ENCODE measurements around the gene DNHD1.
A peak's percentile ranks its signal among the peaks of the same experiment; 100 is the strongest.
"Not testable (repeated sequence)": the region's sequence is repeated elsewhere in the genome, so short reads cannot be mapped to it uniquely, and the experiment has no call there.

Gene DNHD1

DNA sequence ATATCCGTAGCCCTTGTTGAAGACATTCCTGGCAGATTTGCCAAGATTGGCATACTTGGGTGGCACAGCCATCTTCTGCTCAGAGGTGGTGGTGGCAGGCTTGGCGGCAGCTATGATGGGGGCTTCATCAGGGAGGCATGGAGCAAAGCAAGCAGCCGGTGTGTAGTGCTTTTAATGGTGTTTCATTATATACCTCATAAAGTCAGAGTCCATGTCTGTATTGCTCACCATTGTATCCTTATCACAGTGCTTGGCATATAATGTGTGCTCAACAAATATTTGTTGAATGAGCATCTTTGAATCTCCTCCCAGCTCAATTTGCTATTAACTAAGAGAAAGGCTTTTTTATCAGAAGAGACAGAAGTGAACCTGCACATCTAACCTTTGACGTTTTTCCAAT is 7.8 kb upstream of the DNHD1 start:
- peaks cover 5% of the 10 kb centered on the region for H3K4me1 Mint-ChIP-seq
- DNase-seq (no peak), ATAC-seq (no peak)
- H3K27ac Mint-ChIP-seq = peak overlapping the region in 1 of 2 donors; percentile 40
- no peaks in the 10 kb centered on the region for H3K9me3 Mint-ChIP-seq
- no peaks in the 10 kb centered on the region for H3K27me3 Mint-ChIP-seq
- no peak overlapping the region for H3K4me3 Mint-ChIP-seq

DNA sequence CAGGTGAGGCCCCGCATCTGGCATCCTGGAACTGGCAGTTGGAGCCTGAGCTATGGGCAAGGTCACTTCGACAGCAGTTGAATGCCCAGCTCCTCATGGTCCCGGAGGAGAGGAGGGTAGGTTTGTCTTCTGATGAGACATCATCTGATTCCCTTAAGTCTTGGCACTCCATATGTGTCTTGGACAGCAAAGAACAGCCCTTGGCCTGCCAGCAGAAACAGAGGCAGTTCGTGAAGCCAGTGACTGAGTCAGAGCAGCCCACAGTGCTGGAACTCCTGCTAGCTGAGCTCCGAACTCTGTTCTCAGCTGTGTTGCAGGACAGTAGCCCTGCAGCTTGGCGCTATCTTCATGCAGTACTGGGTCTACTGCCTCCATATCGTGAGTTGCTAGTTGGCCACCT is 1.0 kb downstream of the DNHD1 start:
- no peak for ATAC-seq
- H3K27me3 Mint-ChIP-seq = no peaks in the 10 kb centered on the region
- no peaks in the 10 kb centered on the region for H3K9me3 Mint-ChIP-seq
- peaks cover 6% of the 10 kb centered on the region for H3K4me1 Mint-ChIP-seq
- no peak overlapping the region for H3K27ac Mint-ChIP-seq
- no peak overlapping the region for H3K4me3 Mint-ChIP-seq
- DNase-seq = no peak

DNA sequence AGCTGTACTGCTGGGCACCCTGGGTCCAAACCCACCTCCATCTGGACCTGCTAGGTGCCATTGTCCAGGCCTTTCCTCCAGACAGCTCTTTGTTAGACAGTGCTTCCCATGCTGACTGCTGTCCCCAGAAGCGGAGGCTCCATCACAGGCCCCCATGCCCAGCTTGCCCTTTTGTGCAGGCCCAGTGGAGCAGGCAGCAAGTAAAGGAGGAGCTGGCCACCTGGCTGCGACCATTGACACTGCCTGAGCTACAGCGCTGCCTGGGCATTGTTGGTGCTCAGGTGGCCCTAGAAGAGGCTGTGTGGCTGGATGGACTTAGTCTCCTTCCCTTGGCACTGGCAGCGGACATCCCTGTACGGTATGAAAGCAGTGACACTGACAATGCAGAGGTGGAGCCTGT is 1.5 kb downstream of the DNHD1 start:
- DNase-seq (no peak), ATAC-seq (no peak)
- peaks cover 6% of the 10 kb centered on the region for H3K4me1 Mint-ChIP-seq
- peak overlapping the region in 1 of 2 donors; percentile 31 for H3K27ac Mint-ChIP-seq
- no peak overlapping the region for H3K4me3 Mint-ChIP-seq
- H3K27me3 Mint-ChIP-seq = no peaks in the 10 kb centered on the region
- no peaks in the 10 kb centered on the region for H3K9me3 Mint-ChIP-seq

DNA sequence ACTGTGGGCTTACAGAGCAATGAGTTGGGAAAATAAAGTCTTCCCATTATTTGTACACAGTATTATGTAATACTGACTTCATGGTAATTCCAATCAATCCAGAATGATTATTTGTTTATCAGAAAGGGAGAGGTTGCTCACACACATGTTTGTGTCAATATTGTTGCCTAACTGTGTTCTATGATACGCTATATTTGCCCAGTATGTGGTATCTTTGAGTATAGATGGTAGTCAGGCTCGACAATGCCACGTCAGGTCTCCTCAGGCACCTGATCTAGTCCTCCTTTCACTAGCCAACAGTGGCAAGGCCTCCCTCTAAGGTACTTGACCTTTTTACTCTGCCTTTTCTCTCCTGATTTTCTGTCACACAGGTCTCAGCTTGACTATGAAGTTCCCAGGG is 5.3 kb downstream of the DNHD1 start:
- Mint-ChIP-seq H3K4me3 (no peak overlapping the region), H3K27ac (no peak overlapping the region), H3K27me3 (no peaks in the 10 kb centered on the region), H3K4me1 (no peaks in the 10 kb centered on the region), H3K9me3 (no peaks in the 10 kb centered on the region)
- ATAC-seq (no peak), DNase-seq (no peak)

DNA sequence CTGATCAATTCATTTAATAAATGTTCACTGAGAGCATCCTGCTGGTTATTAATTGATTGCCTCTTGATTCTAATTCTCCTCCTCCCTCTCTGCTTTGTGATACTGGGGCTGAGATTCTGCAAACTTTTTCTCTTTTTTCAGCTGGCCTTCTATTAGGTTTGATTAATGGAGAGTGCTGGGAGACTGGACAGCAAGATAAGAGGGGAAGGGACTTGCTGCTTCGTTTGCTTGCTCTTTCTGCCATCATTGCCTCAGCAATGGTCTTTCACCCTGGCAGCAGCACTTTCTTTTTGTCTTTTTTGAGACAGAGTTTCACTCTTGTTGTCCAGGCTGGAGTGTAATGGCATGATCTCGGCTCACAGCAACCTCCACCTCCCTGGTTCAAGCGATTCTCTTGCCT is 7.1 kb downstream of the DNHD1 start:
- no peaks in the 10 kb centered on the region for H3K9me3 Mint-ChIP-seq
- no peaks in the 10 kb centered on the region for H3K27me3 Mint-ChIP-seq
- H3K4me3 Mint-ChIP-seq = no peak overlapping the region
- no peaks in the 10 kb centered on the region for H3K4me1 Mint-ChIP-seq
- H3K27ac Mint-ChIP-seq = no peak overlapping the region
- no peak for ATAC-seq
- no peak for DNase-seq

DNA sequence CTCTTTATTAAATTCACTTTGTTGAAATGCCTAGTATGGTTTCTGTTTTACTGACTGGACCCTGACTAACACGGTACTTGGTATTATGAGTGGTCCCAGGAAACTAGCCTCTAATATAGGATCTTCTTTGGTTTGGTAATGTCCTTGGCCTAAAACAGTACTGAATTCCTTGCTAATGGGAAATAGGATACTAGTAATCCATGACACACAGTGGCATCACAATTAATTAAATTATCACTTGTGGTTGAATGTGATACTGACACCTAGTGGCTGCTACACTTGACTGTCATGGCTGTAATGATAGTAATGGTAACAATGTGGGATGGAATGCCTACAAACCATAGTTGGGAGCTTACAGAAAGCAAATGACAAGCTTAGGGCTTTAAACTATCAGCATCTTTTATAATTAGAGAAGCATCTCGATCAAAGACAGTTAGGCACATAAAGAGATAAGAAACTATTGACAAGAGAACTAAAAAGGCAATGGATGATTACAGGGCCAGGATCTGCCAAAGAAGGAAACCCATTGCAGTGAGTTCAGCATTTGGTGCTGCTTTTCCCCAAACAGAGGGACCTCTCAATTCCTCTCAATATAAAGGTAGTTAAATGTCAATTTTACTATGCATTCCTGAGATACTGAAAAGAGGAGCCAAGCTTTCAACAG is 8.6 kb downstream of the DNHD1 start:
- Mint-ChIP-seq H3K9me3 (no peaks in the 10 kb centered on the region), H3K27ac (no peak overlapping the region), H3K27me3 (no peaks in the 10 kb centered on the region), H3K4me3 (no peak overlapping the region), H3K4me1 (no peaks in the 10 kb centered on the region)
- no peak for DNase-seq
- ATAC-seq = peak; percentile 69

DNA sequence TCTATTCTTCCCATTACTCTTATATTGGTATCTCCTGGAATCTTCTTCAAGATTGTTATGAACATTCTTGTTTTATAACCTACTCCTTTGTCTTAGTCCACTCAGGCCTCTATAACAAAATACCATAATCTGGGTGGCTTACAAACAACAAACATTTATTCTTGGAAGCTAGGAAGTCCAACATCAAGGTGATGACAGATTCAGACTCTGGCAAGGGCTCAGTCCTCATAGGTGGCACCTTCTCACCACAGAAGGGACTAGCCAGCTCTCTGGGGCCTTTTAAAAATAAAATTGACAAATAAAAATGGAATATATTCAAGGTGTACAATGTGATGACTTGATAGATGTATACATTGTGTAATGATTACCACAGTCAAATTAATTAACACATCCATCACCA is 19.8 kb downstream of the DNHD1 start:
- H3K27me3 Mint-ChIP-seq = no peaks in the 10 kb centered on the region
- DNase-seq (no peak), ATAC-seq (no peak)
- H3K4me3 Mint-ChIP-seq = no peak overlapping the region
- peak overlapping the region in 1 of 2 donors; percentile 20 for H3K27ac Mint-ChIP-seq
- H3K9me3 Mint-ChIP-seq = no peaks in the 10 kb centered on the region
- no peaks in the 10 kb centered on the region for H3K4me1 Mint-ChIP-seq

DNA sequence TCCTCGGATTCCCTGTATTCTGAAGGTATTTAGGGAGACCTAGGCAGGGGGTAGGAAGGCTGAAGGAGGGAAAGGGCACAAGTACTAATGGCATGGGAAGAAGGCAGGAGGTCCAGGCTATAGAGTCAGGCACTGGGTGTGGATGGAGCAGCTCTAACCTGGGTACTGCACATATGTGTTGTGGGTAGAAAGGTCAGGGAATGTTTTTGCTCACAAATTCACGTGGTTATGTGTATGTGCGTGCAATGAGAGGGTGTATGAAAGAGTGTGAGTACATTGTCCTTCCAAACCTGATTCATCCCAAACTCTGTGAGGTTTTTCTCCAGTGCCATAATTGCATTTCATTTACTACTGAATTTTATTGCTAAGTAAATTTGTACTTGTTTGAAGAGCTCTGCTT is 23.2 kb downstream of the DNHD1 start:
- no peaks in the 10 kb centered on the region for H3K9me3 Mint-ChIP-seq
- H3K27ac Mint-ChIP-seq = no peak overlapping the region
- H3K4me1 Mint-ChIP-seq = peaks cover 21% of the 10 kb centered on the region
- H3K4me3 Mint-ChIP-seq = no peak overlapping the region
- ATAC-seq (no peak), DNase-seq (no peak)
- no peaks in the 10 kb centered on the region for H3K27me3 Mint-ChIP-seq

DNA sequence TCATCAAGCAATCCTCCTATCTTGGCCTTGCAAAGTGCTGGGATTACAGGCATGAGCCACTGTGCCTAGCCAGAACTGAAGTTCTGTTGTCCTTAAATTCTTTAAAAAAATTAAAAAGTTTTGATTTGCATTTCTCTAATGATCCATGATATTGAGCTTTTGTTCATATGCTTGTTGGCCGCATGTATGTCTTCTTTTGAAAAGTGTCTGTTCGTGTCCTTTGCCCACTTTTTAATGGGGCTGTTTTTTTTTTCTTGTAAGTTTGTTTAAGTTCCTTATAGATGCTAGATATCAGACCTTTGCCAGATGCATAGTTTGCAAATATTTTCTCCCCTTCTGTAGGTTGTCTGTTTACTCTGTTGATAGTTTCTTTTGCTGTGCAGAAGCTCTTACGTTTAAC is 24.9 kb downstream of the DNHD1 start:
- H3K27ac Mint-ChIP-seq, H3K9me3 Mint-ChIP-seq, H3K27me3 Mint-ChIP-seq, H3K4me3 Mint-ChIP-seq, DNase-seq, ATAC-seq: not testable (repeated sequence)
- peaks cover 38% of the 10 kb centered on the region for H3K4me1 Mint-ChIP-seq

DNA sequence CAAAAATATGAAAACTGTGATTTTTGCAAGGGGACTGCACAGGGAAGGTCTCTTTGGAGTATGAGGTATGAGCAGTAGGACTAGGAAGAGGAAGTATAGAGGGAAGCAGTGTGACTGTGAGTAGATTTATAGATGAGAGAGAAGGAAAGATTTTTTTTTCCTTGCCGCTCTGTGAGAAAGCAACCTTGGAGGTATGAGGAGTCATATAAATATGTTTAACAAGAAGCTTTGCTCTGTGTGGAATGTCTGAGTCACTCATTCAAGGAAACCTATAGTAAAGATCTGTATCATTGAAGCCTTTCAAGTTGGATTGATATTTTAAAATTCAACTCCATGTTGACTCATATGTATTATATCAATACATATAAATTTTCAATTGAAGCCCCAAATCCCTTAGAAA is 26.2 kb downstream of the DNHD1 start:
- Mint-ChIP-seq H3K9me3 (no peaks in the 10 kb centered on the region), H3K4me1 (peaks cover 45% of the 10 kb centered on the region), H3K4me3 (no peak overlapping the region), H3K27ac (no peak overlapping the region), H3K27me3 (no peaks in the 10 kb centered on the region)
- DNase-seq = no peak
- ATAC-seq = peak; percentile 60

DNA sequence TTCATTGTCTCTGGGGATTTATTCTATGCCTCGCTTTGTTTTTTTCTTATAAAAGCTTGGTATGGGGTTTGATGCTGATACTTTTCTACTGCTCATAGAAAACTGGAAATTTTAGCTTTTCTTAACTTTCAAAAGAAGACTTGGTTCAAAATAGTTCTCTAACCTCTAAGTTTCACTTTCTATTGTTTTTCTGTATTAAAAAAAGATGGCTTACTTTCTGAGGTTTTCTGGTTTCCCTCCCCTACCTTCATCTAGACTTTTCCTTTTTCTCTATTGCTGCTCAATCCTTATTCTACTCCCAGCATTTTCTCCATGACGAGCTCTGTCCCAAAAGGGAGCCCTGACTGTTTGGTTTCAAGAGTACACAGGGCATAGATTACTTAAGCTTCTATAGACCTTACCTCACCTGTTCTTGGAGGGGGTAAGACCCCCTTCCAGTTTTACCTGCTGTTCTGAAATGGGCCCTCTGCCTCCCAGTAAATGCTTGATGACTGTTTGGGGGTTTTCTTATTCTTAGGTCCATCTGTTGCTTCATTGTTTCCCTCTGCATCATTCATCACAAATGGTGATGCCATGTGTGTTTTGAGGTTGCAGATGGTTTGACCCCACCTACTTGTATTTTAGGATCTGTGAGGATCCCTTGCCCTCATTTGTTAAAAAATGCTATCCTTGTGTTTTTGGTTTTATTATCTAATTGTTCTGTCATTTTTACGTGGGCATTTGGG is 29.5 kb downstream of the DNHD1 start:
- DNase-seq (no peak), ATAC-seq (peak; percentile 70)
- Mint-ChIP-seq H3K27me3 (no peaks in the 10 kb centered on the region), H3K4me1 (peaks cover 45% of the 10 kb centered on the region), H3K9me3 (no peaks in the 10 kb centered on the region), H3K4me3 (peak overlapping the region; percentile 70 to 84), H3K27ac (peak overlapping the region; percentile 95 to 97)

DNA sequence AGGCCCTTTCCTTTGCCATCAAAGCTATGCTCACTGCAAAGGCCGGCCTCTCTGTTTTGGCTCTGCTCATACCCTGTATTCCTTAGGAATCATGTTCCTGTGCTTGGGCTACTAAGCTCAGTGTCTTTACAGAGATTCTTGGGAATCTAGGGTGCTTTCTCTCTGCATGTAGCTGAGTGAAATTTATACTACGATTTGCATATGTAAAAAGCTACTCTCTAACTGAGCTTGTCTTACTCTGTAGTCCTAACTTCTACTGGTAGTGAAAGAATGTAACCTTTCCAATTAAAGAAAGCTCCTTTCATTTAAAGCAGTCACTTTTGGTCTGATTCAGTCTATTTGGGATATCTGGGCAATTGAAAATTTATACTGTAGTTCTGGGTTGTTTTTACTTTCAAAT is 32.2 kb downstream of the DNHD1 start:
- Mint-ChIP-seq H3K27me3 (no peaks in the 10 kb centered on the region), H3K4me3 (no peak overlapping the region), H3K9me3 (no peaks in the 10 kb centered on the region), H3K27ac (peak overlapping the region in 1 of 2 donors; percentile 48), H3K4me1 (peaks cover 34% of the 10 kb centered on the region)
- no peak for ATAC-seq
- DNase-seq = no peak

DNA sequence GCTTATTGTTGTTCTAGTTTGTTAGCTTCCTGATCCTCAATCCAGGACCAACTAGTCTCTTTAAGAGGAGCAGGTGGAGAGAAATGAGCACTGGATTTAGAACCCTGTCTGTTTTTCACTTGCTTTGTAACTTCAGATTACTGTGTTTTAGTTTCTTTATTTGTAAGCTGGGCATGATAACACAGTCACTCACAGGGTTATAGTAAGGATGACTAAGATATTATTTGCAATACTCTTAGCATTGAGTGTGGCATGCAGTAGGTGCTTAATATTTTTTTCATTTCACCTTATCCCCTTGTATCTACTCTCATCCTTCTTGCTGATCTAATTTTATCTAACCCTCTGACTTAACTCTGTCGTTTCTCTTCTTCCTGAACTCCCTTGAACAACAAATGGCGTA is 33.8 kb downstream of the DNHD1 start:
- Mint-ChIP-seq H3K27me3 (no peaks in the 10 kb centered on the region), H3K9me3 (no peaks in the 10 kb centered on the region), H3K4me3 (no peak overlapping the region), H3K27ac (no peak overlapping the region), H3K4me1 (peaks cover 18% of the 10 kb centered on the region)
- ATAC-seq (no peak), DNase-seq (no peak)

DNA sequence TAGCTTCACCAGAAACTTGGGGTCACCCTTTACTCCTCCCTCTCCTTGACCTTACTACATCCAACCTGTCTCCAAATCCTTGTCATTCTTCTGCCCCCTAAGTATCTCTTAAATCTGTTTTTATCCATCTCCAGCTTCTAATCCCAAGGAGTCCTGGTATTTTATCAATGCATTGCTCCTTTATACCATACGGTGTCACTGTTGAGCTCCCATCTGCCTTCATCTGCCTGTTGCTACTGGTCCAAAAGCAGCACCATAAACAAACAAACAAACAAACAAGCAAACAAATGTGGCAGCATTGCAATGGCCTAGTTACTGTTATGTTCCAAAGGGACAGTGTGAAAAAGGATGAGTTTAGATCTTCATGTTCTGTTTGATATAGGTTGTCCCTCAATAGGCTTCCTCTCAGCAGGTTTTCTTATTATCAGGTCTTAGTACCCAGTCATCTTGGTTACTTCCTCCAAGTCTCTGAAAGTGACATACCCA is 34.2 kb downstream of the DNHD1 start:
- DNase-seq (peak in 1 of 2 donors; percentile 31), ATAC-seq (no peak)
- Mint-ChIP-seq H3K4me3 (no peak overlapping the region), H3K4me1 (peaks cover 13% of the 10 kb centered on the region), H3K27ac (no peak overlapping the region), H3K9me3 (no peaks in the 10 kb centered on the region), H3K27me3 (no peaks in the 10 kb centered on the region)

DNA sequence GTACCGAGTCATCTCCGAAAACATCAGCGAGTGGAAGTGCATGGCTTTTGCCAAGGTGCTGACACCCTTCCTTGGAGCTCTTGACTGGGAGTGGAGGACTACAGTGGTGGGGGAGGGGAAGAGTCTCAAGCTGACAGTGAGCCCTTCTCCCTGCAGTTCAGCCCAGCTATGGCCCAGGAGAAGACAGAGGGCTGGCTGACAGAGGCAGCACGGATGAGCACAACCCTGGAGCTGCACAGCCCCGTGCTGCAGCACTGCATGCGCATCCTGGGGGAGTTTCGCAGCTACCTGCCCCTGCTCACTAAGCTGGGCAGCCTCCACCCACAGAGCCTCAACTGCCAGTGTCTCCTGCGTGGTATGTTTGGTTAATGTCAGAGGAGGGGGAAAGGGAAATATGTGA is 41.4 kb downstream of the DNHD1 start:
- no peaks in the 10 kb centered on the region for H3K27me3 Mint-ChIP-seq
- H3K4me3 Mint-ChIP-seq = no peak overlapping the region
- no peak overlapping the region for H3K27ac Mint-ChIP-seq
- H3K9me3 Mint-ChIP-seq = no peaks in the 10 kb centered on the region
- no peak for ATAC-seq
- no peak for DNase-seq
- H3K4me1 Mint-ChIP-seq = peaks cover 11% of the 10 kb centered on the region

DNA sequence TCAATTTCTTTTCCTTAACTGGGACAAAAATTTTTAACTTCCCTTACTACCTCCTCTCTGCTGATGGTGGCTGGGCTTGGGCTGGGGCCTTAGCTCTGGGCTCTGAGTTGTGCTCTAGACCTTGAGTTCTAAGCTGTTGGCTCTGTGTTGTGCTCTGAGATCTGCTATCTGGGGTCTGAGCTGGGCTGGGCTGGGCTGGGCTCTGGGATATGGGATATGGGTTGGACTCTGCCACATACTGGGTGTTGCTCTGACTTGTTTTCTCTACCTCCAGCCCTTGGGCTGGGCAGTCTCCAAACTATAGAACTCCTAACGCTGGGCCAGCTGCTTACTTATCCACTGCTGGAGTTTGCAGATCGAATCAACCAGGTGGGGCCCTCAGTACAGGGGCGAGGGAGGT is 41.9 kb downstream of the DNHD1 start:
- H3K4me3 Mint-ChIP-seq = no peak overlapping the region
- ATAC-seq (no peak), DNase-seq (no peak)
- peaks cover 11% of the 10 kb centered on the region for H3K4me1 Mint-ChIP-seq
- H3K27ac Mint-ChIP-seq = no peak overlapping the region
- no peaks in the 10 kb centered on the region for H3K9me3 Mint-ChIP-seq
- no peaks in the 10 kb centered on the region for H3K27me3 Mint-ChIP-seq
